ENCODE results near the gene TMEM61. TPM values are rescaled to one million over a fixed set of nuclear protein-coding genes. Genes with fewer than 3 reads are reported as not detected.

TMEM61 gene
- total and polyA plus RNA-seq, 2 of the 8 experiments (the other 6 are each of a cell fraction or from before 2014, with no cell fraction given): 0.54 to 1.4 TPM

- TF ChIP-seq HDAC2 (IDR thresholded peaks at IDR 0.05; ENCODE audit: borderline replicate concordance in 1 of 2, low read depth in 2 of 2, low read length in 2 of 2): no peak
- no peak for TF ChIP-seq CEBPB (IDR thresholded peaks at IDR 0.05; ENCODE audit: low read depth, low read length)
These were observed 31.4 kb upstream of the TMEM61 start (continued) for GRCh38 chr1:54949053-54949452.

All from H1 (cell line).